Endothelial cell of coronary artery (primary cell): ENCODE data around the gene OR10A5. TPM values are rescaled to one million over a fixed set of nuclear protein-coding genes. Genes with fewer than 3 reads are reported as not detected.

Experiments
- total RNA-seq: library from RNA; depleted of rRNA; stranded (reverse); fragments of >200 nt; gene quantifications from 2 replicates; pipeline ENCODE4 v1.2.3, GENCODE V29; 2014

OR10A5 gene, protein sequence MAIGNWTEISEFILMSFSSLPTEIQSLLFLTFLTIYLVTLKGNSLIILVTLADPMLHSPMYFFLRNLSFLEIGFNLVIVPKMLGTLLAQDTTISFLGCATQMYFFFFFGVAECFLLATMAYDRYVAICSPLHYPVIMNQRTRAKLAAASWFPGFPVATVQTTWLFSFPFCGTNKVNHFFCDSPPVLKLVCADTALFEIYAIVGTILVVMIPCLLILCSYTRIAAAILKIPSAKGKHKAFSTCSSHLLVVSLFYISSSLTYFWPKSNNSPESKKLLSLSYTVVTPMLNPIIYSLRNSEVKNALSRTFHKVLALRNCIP
- total RNA-seq = not detected in 2 replicates

DNA sequence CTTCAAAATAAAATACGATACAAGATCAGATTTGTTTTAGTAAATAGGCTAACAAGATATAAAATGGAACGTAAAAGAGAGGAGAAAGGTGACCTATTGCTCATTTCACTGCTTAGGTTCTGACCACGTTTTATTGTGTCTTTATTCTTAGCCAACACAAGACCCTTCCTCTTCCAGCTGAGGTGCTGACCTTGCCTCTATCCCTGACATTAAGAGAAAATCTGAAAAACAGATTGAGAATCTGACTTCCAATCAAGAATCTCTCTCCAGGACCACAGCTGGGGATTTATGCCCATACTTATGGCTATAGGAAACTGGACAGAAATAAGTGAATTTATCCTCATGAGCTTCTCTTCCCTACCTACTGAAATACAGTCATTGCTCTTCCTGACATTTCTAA, at the start of gene OR10A5:
Gene OR10A5, plus strand, starts transcription at position 301 of the 400 bp plus-strand sequence. Its CDS starts 0 bp downstream, at position 301.

DNA sequence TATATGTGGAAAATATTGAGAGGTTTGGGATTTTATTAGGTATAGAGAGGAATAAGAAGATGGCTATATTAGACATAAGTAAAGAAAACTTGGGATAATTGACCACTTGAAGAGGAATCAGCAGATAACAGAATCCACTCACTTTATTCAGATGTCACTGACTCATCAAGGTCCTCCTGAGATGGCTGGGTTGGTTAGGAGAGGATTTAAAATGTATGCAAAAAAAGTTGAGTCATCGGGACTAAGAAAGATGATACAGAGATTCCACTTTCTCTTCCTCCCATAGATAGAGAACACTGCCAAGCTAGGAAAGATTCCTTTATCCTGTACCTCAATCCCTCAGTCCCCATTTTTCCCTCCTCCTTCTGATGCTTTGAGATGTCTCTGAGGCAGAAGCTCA, 46.1 kb upstream of the OR10A5 start, which contains the start of gene OR6A2:
Gene OR6A2, minus strand, starts transcription at position 288 of the 400 bp plus-strand sequence. CDS start 3,981 bp downstream, outside the sequence.

DNA sequence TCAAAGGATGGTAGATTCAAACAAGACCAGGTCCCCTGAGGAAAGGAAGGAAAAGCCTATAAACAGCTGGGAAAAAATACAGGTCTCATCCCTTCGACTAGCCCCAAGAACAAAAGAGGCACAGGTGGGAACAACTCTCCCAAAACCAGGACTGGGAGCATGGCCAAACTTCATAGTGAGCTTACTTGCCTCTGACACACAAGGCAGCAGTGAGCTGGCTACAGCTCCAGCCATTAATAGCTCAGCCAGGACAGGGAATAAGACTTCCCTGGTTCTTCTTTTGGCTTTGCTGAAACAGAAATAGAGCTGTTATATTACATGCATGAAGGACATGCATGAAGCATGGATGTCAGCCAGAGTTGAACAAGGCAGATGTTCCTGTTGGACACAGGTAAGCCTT, 17.5 kb downstream of the OR10A5 start, which contains the start of gene OR10A2:
Gene OR10A2, plus strand, starts transcription at position 97 of the 400 bp plus-strand sequence. CDS start 6,698 bp downstream, outside the sequence.

DNA sequence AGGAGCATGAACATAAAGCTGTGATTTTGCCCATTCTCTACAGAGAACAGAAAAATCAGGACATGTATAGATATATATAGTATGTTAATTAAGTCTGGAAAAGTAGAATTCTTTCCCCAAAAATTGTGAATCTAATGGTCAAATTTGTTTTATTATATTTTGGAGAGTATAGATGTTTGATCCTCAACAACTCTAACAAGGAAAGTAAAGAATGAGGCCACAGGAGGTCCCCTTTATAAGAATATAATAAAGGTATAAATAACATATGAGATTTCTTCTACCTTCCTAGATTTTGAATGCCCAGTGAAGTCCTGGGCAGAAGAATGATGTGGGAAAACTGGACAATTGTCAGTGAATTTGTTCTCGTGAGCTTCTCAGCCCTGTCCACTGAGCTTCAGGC, 30.8 kb downstream of the OR10A5 start, which contains the start of gene OR10A4:
Gene OR10A4, plus strand, starts transcription at position 301 of the 400 bp plus-strand sequence. Its CDS starts 23 bp downstream, at position 324.

DNA sequence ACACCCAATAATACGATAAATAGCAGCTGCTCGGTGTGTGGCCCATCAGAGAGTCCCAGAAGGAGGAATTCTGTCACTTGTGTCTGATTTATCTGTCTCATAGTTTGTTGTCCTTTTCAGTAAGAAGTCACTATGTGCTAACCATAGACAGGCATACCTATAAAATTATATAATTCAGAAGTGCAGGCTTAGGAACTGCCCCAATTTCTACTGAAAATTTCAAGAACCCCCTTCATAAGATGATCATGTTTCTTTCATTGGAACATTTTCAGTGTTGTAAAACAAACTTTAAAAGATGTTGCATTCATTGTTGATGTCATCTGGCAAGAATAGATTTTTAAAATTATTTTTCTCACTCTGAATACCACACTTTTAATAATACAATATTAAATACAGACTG, 46.9 kb downstream of the OR10A5 start, which contains the start of gene OR2D2:
Gene OR2D2, minus strand, starts transcription at position 101 of the 400 bp plus-strand sequence. Its CDS starts 0 bp downstream, at position 101.

Other genes starting within 250 kb of the OR10A5 start
- 10.7 and 12.4 TPM in 2 replicates for gene RRP8, start 242.1 kb upstream of the OR10A5 start, total RNA-seq
- 156 and 223 TPM in 2 replicates for gene ILK, start 241.9 kb upstream of the OR10A5 start, total RNA-seq
- 50.7 and 67.4 TPM in 2 replicates for gene TAF10, start 233.5 kb upstream of the OR10A5 start, total RNA-seq
- 57.1 and 101 TPM in 2 replicates for gene TPP1, start 226.3 kb upstream of the OR10A5 start, total RNA-seq
- gene DCHS1, start 189.9 kb upstream of the OR10A5 start, total RNA-seq = 37.9 and 41.8 TPM in 2 replicates
- 91.3 and 121 TPM in 2 replicates for gene MRPL17, start 162.3 kb upstream of the OR10A5 start, total RNA-seq
- 0.09 and 0.18 TPM in 2 replicates for gene OR2AG2, start 73.7 kb upstream of the OR10A5 start, total RNA-seq
- gene OR2AG1, start 62.7 kb upstream of the OR10A5 start, total RNA-seq = not detected in 2 replicates
- gene OR6A2, start 46.0 kb upstream of the OR10A5 start, total RNA-seq = 0.27 and 0.38 TPM in 2 replicates
- not detected in 2 replicates for gene OR10A2, start 17.4 kb downstream of the OR10A5 start, total RNA-seq
- not detected in 2 replicates for gene OR10A4, start 30.9 kb downstream of the OR10A5 start, total RNA-seq
- 0.47 and 0.54 TPM in 2 replicates for gene OR2D2, start 46.8 kb downstream of the OR10A5 start, total RNA-seq
- gene OR2D3, start 75.3 kb downstream of the OR10A5 start, total RNA-seq = not detected in 2 replicates
- 5.2 and 5.4 TPM in 2 replicates for gene ZNF215, start 80.7 kb downstream of the OR10A5 start, total RNA-seq
- 3.5 and 6.1 TPM in 2 replicates for gene ZNF214, start 174.7 kb downstream of the OR10A5 start, total RNA-seq
- gene NLRP14, start 174.8 kb downstream of the OR10A5 start, total RNA-seq = 0.09 and 0.45 TPM in 2 replicates
- gene RBMXL2, start 243.3 kb downstream of the OR10A5 start, total RNA-seq = 0.18 TPM in 1 of 2 replicates, not detected in the other